Liver (tissue), 3 donors: ENCODE measurements around the gene USP17L30.
"Not testable (repeated sequence)": the region's sequence is repeated elsewhere in the genome, so short reads cannot be mapped to it uniquely, and the experiment has no call there.

Source experiments
- CTCF ChIP-seq: fragments of 150-350 bp; IDR thresholded peaks from 2 replicates; pipeline ENCODE4 v1.5.1; 2017; ENCODE audit warnings: improper control_type of control experiment, low read depth, low read length; ENCODE audit not compliant: missing input control
- FOXA1 ChIP-seq: IDR thresholded peaks from 2 replicates; pipeline ENCODE4 v1.6.1; 2016; ENCODE audit warnings: antibody characterized with exemption
- RAD21 ChIP-seq, 2 donors: IDR thresholded peaks; 2 replicates each; pipeline ENCODE4 v1.6.1; 2016; ENCODE audit warnings: antibody characterized with exemption in 2 of 2, mild to moderate bottlenecking in 2 of 2
- REST ChIP-seq: IDR thresholded peaks from 2 replicates; pipeline ENCODE4 v1.6.1; 2016; ENCODE audit warnings: antibody characterized with exemption, mild to moderate bottlenecking
- donor health status: healthy.
- donor health status: healthy.

- TF ChIP-seq CTCF; RAD21 (IDR thresholded peaks at IDR 0.05); FOXA1; REST: not testable (repeated sequence)
Measured at GRCh38 chr4:9334358-9334757, 28.6 kb upstream of the USP17L30 start, which contains the start of gene USP17L26.
